B cell (primary cell): ENCODE data around the gene TTC19.

Experiments
- EZH2 ChIP-seq: IDR thresholded peaks from 2 replicates; pipeline ENCODE4 v1.6.1; 2012; ENCODE audit warnings: borderline replicate concordance, low read depth, mild to moderate bottlenecking, moderate library complexity, low read length; ENCODE audit not compliant: insufficient read depth, poor library complexity, severe bottlenecking
- TF ChIP-seq, protein P1 (sequence below): fragments of 200-600 bp; IDR thresholded peaks from one replicate; pipeline ENCODE4 v1.8.0; 2022; ENCODE audit warnings: antibody characterized with exemption, mild to moderate bottlenecking

DNA sequence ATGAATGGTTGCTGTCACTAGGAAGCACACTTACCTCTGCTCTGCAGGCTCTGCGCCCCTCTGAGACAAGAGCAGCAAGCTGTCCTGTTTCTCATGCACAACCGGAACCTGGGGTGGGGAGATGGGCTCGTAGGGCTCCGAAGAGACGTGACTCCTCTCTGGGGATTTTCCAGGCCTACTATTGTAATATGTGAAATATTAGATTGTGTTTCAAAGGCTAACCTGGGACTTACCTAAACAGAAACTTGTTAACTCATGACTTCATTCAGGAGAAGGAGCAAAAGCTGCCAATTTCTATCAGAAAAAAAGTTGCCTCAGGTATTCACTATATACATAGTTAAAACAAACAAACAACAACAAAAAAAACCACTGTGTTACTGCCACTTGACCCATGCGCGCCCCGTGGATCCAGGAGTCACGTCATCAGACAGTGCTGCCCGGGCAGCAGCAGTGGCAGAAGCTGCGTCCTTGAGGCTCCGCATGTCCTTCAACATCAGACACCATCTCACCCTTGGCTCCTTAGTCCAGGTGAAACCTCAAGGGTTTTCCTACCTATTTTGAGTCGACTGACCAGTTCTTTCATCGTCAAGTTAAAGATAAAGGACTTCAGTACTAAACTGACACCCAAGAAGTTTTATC lies 49.3 kb downstream of the TTC19 start:
- TF ChIP-seq, protein P1, sequence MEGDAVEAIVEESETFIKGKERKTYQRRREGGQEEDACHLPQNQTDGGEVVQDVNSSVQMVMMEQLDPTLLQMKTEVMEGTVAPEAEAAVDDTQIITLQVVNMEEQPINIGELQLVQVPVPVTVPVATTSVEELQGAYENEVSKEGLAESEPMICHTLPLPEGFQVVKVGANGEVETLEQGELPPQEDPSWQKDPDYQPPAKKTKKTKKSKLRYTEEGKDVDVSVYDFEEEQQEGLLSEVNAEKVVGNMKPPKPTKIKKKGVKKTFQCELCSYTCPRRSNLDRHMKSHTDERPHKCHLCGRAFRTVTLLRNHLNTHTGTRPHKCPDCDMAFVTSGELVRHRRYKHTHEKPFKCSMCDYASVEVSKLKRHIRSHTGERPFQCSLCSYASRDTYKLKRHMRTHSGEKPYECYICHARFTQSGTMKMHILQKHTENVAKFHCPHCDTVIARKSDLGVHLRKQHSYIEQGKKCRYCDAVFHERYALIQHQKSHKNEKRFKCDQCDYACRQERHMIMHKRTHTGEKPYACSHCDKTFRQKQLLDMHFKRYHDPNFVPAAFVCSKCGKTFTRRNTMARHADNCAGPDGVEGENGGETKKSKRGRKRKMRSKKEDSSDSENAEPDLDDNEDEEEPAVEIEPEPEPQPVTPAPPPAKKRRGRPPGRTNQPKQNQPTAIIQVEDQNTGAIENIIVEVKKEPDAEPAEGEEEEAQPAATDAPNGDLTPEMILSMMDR, result no peak
- no peak for TF ChIP-seq EZH2
